GM21717 (cell line): ENCODE data around the gene NFYC.
A peak's percentile ranks its signal among the peaks of the same experiment; 100 is the strongest.

Source experiments
- ATAC-seq: cut with Tn5 transposase; IDR thresholded peaks from one replicate; pipeline ENCODE4 v1.9.1; 2021; ENCODE audit warnings: mild to moderate bottlenecking, moderate library complexity; ENCODE audit not compliant: unreplicated experiment

The NFYC gene

GRCh38 chr1:40691538-40692428, at the start of gene NFYC:
Gene NFYC, plus strand, starts transcription at chr1:40691704. Its CDS starts 47,140 bp downstream, at chr1:40738844.
- ATAC-seq, result peak; percentile 76

GRCh38 chr1:40645118-40645680, 46.3 kb upstream of the NFYC start:
- no peak for ATAC-seq

- no peak for ATAC-seq
Measured at GRCh38 chr1:40646315-40646714, 45.2 kb upstream of the NFYC start.

GRCh38 chr1:40648200-40648599, 43.3 kb upstream of the NFYC start:
- ATAC-seq, result no peak

GRCh38 chr1:40648928-40649591, 42.4 kb upstream of the NFYC start:
- ATAC-seq, result no peak

- no peak for ATAC-seq
Measured at GRCh38 chr1:40649592-40649930, 41.9 kb upstream of the NFYC start.

- no peak for ATAC-seq
Measured at GRCh38 chr1:40650075-40650474, 41.4 kb upstream of the NFYC start.

- no peak for ATAC-seq
Measured at GRCh38 chr1:40651138-40651857, 40.2 kb upstream of the NFYC start.

GRCh38 chr1:40652468-40652867, 39.0 kb upstream of the NFYC start:
- no peak for ATAC-seq

GRCh38 chr1:40652979-40653378, 38.5 kb upstream of the NFYC start:
- no peak for ATAC-seq

GRCh38 chr1:40653851-40654537, 37.5 kb upstream of the NFYC start:
- no peak for ATAC-seq

- no peak for ATAC-seq
Measured at GRCh38 chr1:40657046-40657445, 34.5 kb upstream of the NFYC start.

- ATAC-seq, result no peak
Measured at GRCh38 chr1:40658751-40659648, 32.5 kb upstream of the NFYC start.

- ATAC-seq, result no peak
Measured at GRCh38 chr1:40659649-40659947, 31.9 kb upstream of the NFYC start.

- ATAC-seq, result no peak
Measured at GRCh38 chr1:40661678-40662077, 29.8 kb upstream of the NFYC start.

GRCh38 chr1:40662151-40662550, 29.4 kb upstream of the NFYC start:
- no peak for ATAC-seq

GRCh38 chr1:40662864-40663263, 28.6 kb upstream of the NFYC start:
- ATAC-seq, result no peak

GRCh38 chr1:40663324-40664166, 28.0 kb upstream of the NFYC start:
- no peak for ATAC-seq

- no peak for ATAC-seq
Measured at GRCh38 chr1:40664167-40664537, 27.4 kb upstream of the NFYC start.
